GM18909 (cell line): ENCODE results near the gene AGRN.
A peak's percentile ranks its signal among the peaks of the same experiment; 100 is the strongest.
"Not testable (repeated sequence)": the region's sequence is repeated elsewhere in the genome, so short reads cannot be mapped to it uniquely, and the experiment has no call there.

ENCODE experiments used
- ATAC-seq: cut with Tn5 transposase; IDR thresholded peaks from one replicate; pipeline ENCODE4 v1.9.1; 2021; ENCODE audit warnings: mild to moderate bottlenecking; ENCODE audit not compliant: unreplicated experiment, poor library complexity

Gene AGRN

GRCh38 chr1:999725-1000356 lies 20.1 kb upstream of the AGRN start, which contains the start of gene HES4:
HES4 (minus strand) TSS chr1:1000097; CDS start chr1:999973, 124 bp downstream.
- ATAC-seq: peak; percentile 39

DNA sequence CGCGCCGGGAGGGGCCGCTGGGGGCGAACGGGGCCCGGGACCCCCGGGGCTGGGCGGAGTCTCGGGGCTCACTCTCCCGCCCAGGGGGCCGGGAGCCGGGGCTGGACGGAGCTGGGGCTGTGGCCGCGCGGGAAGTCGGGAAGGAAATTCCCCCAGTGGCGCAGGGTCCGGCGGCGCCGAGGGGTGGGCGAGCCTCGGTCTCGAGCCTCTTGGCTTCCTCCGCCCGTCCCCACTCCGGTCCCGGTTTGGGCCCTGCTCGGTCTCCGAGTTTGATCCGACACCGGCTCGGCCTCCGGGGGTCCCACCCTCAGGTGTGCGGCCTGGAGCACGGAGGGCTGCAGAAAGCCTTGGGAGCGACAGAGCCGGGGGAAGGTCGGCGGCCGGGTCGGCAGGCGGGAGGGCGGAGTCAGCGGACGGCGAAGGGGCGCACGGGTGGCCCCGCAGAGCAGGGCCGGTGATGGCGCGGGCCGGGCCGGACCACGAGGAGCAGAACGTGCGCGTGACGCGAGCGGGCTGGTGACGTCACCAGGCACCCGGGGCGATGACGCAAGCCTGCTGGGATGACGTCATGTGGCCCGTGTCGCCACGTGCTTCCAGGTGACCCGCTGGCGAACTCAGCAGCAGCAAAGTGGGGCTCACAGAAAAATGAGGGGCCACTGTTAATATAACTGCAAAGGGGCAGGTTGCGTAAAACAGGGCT lies 19.4 kb upstream of the AGRN start:
- ATAC-seq: peak; percentile 14

GRCh38 chr1:1001057-1001783 lies 18.7 kb upstream of the AGRN start:
- no peak for ATAC-seq

- ATAC-seq: no peak
Measured at GRCh38 chr1:1003618-1004419, 16.1 kb upstream of the AGRN start.

- ATAC-seq: no peak
Measured at GRCh38 chr1:1004420-1004779, 15.5 kb upstream of the AGRN start.

- ATAC-seq: no peak
Measured at GRCh38 chr1:1004780-1005697, 14.9 kb upstream of the AGRN start.

- no peak for ATAC-seq
Measured at GRCh38 chr1:1005774-1006304, 14.1 kb upstream of the AGRN start.

- ATAC-seq: no peak
Measured at GRCh38 chr1:1006305-1007159, 13.4 kb upstream of the AGRN start.

- ATAC-seq: not testable (repeated sequence)
Measured at GRCh38 chr1:1010131-1010530, 9.8 kb upstream of the AGRN start.

GRCh38 chr1:1011396-1011949 lies 8.4 kb upstream of the AGRN start:
- ATAC-seq: no peak

GRCh38 chr1:1012736-1013104 lies 7.2 kb upstream of the AGRN start:
- peak; percentile 3 for ATAC-seq

DNA sequence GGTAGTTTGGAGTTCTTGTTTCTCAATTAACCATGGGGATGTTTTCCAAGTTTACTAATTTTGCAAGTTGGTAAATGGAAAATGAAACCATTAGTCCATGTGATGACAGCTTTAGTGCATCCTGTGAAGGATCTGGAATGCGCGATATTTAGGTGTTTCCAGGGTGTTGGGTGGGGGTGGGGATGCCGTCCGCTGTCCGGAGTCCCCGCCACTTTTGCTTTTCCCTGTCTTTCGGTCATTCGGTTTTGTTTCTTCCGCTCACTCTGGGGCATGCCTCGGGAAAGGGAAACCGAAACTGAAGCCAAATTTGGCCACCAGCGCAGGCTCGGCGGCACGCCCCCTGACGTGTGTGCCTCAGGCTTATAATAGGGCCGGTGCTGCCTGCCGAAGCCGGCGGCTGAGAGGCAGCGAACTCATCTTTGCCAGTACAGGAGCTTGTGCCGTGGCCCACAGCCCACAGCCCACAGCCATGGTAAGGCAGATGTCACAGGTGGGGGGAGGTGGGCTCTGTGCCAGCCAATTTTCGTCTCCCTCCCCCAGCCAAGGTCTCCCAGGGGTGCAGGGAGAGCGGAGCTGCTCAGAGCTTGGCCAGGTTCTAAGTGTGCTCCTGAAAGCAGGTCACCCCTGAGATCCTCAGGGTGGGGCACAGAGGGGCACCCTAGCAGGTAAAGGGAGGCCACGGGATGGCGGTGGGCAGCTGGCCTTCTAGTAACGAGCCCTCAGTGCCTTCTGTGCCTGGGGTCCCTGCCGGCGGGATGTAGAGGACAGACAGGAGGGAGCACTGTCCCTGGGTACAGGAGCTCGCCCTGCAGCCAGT lies 6.6 kb upstream of the AGRN start, which contains the start of gene ISG15:
Gene ISG15 (plus strand): TSS at position 393 of the 817 bp plus-strand sequence. CDS start 77 bp downstream, at position 470.
- peak; percentile 74 for ATAC-seq

DNA sequence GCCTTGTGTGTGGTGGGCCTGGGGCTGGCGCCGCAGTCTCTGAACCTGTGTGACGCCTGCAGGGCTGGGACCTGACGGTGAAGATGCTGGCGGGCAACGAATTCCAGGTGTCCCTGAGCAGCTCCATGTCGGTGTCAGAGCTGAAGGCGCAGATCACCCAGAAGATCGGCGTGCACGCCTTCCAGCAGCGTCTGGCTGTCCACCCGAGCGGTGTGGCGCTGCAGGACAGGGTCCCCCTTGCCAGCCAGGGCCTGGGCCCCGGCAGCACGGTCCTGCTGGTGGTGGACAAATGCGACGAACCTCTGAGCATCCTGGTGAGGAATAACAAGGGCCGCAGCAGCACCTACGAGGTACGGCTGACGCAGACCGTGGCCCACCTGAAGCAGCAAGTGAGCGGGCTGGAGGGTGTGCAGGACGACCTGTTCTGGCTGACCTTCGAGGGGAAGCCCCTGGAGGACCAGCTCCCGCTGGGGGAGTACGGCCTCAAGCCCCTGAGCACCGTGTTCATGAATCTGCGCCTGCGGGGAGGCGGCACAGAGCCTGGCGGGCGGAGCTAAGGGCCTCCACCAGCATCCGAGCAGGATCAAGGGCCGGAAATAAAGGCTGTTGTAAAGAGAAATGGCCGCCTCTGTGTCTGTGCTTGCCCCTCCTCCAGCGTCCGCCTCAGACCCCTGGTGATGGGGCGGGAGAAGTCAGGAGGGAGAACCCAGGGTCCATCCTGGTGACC lies 5.8 kb upstream of the AGRN start:
- no peak for ATAC-seq

- ATAC-seq: no peak
Measured at GRCh38 chr1:1014799-1015681, 4.9 kb upstream of the AGRN start.
